GM12875 (cell line): ENCODE measurements around the gene TAGLN.

ENCODE experiments used
- H3K4me3 ChIP-seq: one replicate; pipeline ENCODE4 v1.5.1; 2011; ENCODE audit warnings: low read depth, low read length, control low read depth
- TF ChIP-seq, protein P1 (sequence below): IDR thresholded peaks from 2 replicates; pipeline ENCODE4 v1.5.1; 2011; ENCODE audit warnings: low read depth, mild to moderate bottlenecking, control low read depth, inconsistent platforms, low read length, moderate library complexity, borderline replicate concordance; ENCODE audit not compliant: insufficient read depth

TAGLN gene

DNA sequence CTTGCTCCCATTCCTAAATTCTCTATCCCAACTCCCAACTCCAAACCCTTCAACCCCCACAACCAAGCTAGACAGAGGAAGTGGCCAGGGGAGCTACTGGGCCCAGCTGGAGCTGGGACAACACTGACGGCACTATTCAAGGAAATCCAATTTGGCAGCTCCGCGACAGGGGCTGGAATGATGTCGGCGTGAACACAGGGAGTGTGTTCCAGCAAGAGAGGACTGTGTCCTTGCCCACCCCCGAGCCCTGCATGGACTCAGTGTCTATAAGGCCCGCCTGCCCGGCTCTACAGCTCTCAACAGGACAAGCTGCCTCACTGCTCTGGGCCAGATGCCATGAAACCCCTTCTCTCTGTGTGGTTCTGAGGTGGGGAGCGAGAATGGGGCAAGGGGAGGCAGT, 21.4 kb downstream of the TAGLN start:
- TF ChIP-seq, protein P1, sequence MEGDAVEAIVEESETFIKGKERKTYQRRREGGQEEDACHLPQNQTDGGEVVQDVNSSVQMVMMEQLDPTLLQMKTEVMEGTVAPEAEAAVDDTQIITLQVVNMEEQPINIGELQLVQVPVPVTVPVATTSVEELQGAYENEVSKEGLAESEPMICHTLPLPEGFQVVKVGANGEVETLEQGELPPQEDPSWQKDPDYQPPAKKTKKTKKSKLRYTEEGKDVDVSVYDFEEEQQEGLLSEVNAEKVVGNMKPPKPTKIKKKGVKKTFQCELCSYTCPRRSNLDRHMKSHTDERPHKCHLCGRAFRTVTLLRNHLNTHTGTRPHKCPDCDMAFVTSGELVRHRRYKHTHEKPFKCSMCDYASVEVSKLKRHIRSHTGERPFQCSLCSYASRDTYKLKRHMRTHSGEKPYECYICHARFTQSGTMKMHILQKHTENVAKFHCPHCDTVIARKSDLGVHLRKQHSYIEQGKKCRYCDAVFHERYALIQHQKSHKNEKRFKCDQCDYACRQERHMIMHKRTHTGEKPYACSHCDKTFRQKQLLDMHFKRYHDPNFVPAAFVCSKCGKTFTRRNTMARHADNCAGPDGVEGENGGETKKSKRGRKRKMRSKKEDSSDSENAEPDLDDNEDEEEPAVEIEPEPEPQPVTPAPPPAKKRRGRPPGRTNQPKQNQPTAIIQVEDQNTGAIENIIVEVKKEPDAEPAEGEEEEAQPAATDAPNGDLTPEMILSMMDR = no peak
- H3K4me3 ChIP-seq = no peak overlapping the region

DNA sequence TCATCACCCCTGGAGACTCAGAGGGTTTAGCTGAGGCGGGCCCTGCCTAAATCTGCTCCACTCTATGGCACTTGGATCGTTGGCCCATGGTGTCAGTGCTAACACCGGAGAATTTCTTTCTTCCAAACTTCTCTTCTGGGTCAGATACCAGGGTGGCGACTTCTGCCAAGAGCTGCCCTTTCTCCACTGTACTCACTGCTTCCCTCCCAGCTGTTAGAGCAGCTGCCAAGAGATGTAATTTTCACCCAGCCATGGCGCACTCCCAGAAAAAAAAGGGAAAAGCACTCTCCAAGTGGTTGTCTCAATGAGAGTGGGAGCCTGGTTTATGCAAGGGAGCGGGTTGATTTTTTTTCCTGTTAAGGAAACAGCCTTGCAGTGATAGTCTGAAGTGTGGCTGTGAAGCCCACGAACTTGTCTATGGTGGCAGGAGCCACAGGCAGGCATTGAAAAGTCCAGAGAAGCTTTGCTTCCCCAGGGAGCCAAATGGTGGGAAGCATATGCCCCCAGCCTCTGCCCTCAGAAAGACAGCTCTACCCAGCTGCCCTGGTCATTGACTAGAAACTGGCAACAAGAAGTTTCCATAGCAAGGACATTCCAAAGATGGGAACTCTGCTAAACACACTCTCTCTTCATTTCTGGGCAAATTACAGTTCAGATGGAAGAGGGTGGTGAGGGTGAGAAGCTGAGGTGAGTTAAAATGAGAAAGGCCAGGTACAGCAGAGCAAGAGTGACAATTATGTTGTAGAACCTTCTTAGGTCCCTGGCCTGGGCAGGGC, 22.0 kb downstream of the TAGLN start:
- TF ChIP-seq, protein P1 = no peak
- H3K4me3 ChIP-seq = no peak overlapping the region

DNA sequence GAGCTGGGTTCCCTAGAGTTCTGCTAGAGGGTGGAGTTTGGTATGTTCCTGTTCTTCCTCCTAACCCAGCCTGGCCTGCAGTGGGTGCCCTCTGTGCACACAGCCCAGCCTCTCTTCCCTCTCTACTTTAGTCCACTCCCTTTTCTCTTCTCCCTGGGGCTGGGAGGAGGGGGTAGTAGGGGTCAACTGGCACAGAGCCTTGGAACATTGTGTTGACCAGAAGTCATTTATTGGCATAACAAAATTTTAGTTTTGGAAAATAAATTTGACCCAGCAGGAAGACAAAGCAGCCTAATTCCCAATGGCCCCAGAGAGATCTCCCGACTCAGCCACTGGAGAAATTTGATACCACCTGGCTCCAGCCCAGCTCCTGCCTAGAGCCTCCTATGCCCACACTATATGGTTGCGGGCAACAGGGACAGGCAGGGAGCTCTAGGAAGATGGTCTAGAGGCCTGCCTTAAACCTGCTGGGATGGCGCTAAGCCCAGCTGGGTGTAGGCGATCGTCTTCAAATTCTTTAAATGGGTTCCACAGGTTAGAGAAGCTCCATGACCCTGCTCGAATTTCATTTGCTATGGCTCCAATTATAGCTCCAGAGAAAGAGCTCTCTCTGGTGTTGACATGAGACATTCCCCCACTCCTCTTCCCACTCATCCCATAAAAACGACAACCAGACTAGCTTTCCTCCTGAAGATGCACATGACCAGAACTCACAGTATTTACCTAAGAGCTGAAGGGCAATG, 22.8 kb downstream of the TAGLN start:
- no peak overlapping the region for H3K4me3 ChIP-seq
- TF ChIP-seq, protein P1 = no peak

DNA sequence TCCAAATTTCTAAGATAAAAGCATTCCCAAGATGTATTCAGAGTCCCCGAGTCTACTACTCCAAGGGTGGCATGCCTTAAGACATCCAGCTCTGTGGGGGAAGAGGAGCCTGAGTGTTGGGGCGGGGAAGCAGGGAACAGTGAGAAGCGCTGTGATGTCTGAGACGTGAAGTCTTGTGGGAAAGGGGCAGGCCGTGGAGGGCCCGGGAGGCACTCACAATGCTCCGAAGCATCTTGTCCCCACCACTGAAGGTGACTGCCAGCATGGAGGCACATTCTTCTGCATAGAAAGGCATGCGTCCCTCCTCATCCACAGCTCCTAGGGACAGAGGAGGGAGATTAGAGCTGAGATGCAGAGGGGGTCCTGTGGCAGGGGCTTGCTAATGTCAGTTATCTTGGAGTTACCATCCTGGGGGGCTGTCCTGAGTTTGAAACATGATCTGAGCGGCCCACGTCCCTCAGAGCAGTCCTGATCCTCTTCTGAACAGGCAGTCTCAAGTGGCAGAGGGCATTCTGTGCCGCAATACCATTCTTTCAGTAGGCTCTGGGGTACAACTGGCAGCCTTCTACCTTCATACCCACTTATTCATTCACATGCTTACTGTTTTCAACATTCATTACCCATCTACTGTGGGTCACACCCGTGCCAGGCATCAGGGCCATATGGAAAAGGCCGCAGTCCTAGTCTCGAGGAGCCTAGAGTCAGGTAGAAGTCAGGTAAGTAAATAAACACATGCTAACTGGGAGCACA, 24.0 kb downstream of the TAGLN start:
- TF ChIP-seq, protein P1 = no peak
- H3K4me3 ChIP-seq = no peak overlapping the region

DNA sequence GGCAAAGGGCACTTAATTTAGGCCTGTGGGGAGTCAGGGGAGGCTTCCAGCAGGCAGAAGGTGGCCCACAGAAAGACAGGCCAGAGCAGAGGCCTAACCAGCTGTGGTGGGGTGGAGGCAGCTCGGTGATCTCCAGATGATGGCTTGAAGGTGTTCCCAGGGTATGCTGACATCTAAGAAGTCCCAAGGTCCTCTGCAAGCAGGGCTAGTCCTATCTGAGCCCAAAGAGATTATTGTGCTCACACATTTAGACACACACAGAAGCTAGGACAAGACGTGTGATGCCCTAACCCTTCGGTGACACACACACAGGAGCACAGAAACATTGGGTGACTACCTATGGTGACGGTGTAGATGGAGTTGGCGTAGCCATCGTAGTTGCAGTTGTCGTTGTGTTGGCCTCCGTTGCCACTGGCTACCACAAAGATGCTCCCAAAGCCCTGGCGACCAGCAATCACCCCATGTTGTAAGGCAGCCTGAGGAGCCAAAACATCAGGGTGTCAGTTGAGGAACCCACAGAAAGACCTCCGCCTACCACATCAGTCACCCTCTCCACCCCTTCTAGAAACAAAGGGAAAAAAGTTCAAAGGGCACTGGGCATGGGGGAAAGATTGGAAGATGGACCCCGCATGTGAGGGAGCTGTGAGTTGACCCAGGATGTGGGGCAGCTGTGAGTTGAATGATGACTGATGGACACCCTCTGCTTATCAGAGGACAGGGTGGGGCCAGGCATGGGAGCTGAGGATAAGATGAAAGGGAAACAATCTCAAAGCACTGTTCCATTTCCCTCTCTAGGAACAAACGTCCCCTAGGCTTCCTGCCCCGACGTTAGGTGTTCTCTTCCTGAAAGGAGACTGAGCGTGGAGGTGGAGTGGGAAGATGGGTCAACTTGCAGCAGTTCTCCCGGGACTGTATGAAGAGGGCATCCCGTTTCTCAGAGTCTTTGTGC, 24.8 kb downstream of the TAGLN start:
- no peak overlapping the region for H3K4me3 ChIP-seq
- TF ChIP-seq, protein P1 = no peak

DNA sequence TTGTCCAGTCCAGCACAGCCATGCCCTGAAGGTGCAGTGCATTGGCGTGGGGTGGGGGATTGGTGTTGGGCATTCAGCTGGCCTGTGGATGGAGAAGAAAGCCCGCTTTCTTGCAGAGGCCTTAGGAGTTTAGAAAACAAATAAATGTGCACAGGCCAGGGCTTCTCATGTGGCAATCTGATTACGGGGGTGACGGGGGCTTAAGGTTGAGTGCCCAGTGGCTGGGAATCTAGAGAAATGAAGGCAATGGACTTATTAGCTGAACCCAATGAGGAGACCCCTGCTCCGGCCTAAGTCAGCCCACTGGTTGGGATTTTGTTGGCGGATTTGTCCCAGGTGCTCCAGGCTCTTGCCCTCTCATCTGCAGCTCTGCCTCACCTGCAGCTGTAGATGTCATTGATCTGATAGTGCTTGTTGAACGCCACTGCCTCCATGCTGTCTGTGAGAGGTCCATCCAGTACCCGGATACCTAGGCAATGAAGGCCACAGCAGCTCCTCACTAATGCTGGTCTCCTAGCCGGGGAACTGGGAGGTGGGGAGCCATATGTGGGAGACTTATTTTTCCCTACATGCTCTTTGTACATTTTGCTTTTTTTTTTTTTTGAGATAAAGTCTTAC, 26.5 kb downstream of the TAGLN start:
- TF ChIP-seq, protein P1 = no peak
- no peak overlapping the region for H3K4me3 ChIP-seq
